GM12878 (cell line): ENCODE data around the gene AFAP1. TPM values are rescaled to one million over a fixed set of nuclear protein-coding genes. Genes with fewer than 3 reads are reported as not detected.

Experiments
- ATAC-seq: fragments of 200-7000 bp; cut with Tn5 transposase; 3 replicates; pipeline ENCODE4 v1.9.1; 2020; ENCODE audit warnings: mild to moderate bottlenecking, moderate library complexity
- BruUV-seq: library from RNA; stranded (reverse); fragments of 400-500 nt; replicated peaks from 2 replicates; lab custom pipeline; 2021; lab: Mats Ljungman, UMichigan
- CTCF ChIA-PET: fragments of 300-600 bp; sonication (Branson Sonifier 250); formaldehyde crosslinking; extraction: SDS; loops from one replicate; lab custom pipeline; 2021; ENCODE audit warnings: inconsistent platforms; lab: Yijun Ruan, JAX
- POLR2A ChIA-PET: fragments of 350-600 bp; formaldehyde crosslinking; extraction: SDS; loops from one replicate; lab custom pipeline; 2021; ENCODE audit warnings: inconsistent platforms; lab: Charles Lee
- RAD21 ChIA-PET: fragments of 300-600 bp; sonication (Branson Sonifier 250); formaldehyde crosslinking; loops from one replicate; lab custom pipeline; 2023; ENCODE audit warnings: antibody characterized with exemption; ENCODE audit not compliant: unreplicated experiment; lab: Charles Lee
- SMC1A ChIA-PET: fragments of 300-600 bp; sonication (Branson Sonifier 250); formaldehyde crosslinking; loops from one replicate; lab custom pipeline; 2023; ENCODE audit not compliant: unreplicated experiment, uncharacterized antibody; lab: Charles Lee
- DNase-seq: peaks from one replicate; pipeline ENCODE4 v3.0.0-alpha.2; 2011; ENCODE audit warnings: low read depth, low spot score
- FAIRE-seq: peaks from 3 replicates; lab custom pipeline; 2011; peaks lifted over from hg19 to GRCh38; lab: Jason Lieb, UNC
- H2AFZ ChIP-seq: 2 replicates; pipeline ENCODE4 v1.6.0; 2011; ENCODE audit warnings: low read depth, low read length, control low read depth; ENCODE audit not compliant: control insufficient read depth
- H3K27ac ChIP-seq: 2 replicates; pipeline ENCODE4 v1.5.1; 2011; ENCODE audit warnings: control low read depth; ENCODE audit not compliant: control insufficient read depth, insufficient read depth
- H3K27me3 ChIP-seq, 2 experiments: replicated peaks in 1 of 2; 2 replicates each; pipeline versions ENCODE4 v1.6.0 to v1.6.1; 2011; ENCODE audit warnings: low read length in 1 of 2; ENCODE audit not compliant: control insufficient read depth in 2 of 2, insufficient read depth in 2 of 2
- H3K36me3 ChIP-seq, 2 experiments: 2 replicates each; pipeline ENCODE4 v1.5.1; 2011; ENCODE audit warnings: low read length in 1 of 2; ENCODE audit not compliant: control insufficient read depth in 2 of 2, insufficient read depth in 2 of 2
- H3K4me1 ChIP-seq: 2 replicates; pipeline ENCODE4 v1.6.1; 2011; ENCODE audit warnings: mild to moderate bottlenecking, low read length, moderate library complexity, mixed read lengths; ENCODE audit not compliant: control insufficient read depth, insufficient read depth
- H3K4me2 ChIP-seq: 2 replicates; pipeline ENCODE4 v1.6.0; 2011; ENCODE audit warnings: control low read depth; ENCODE audit not compliant: control insufficient read depth, insufficient read depth
- H3K4me3 ChIP-seq: fragments of 200-600 bp; sonication (generic); 2 replicates; pipeline ENCODE4 v1.5.1; 2016
- H3K79me2 ChIP-seq: 2 replicates; pipeline ENCODE4 v1.6.0; 2011; ENCODE audit warnings: low read length; ENCODE audit not compliant: control insufficient read depth, insufficient read depth
- H3K9ac ChIP-seq: 2 replicates; pipeline ENCODE4 v1.8.0; 2011; ENCODE audit warnings: low read length, control low read depth, mixed read lengths; ENCODE audit not compliant: control insufficient read depth, insufficient read depth
- H3K9me3 ChIP-seq: replicated peaks from 3 replicates; pipeline ENCODE4 v1.5.1; 2011; ENCODE audit warnings: mild to moderate bottlenecking, low read length; ENCODE audit not compliant: control insufficient read depth, insufficient read depth
- H4K20me1 ChIP-seq: 2 replicates; pipeline ENCODE4 v1.6.0; 2011; ENCODE audit not compliant: control insufficient read depth, insufficient read depth
- BRCA1 ChIP-seq: IDR thresholded peaks from 2 replicates; pipeline ENCODE4 v1.6.1; 2011; ENCODE audit warnings: low read depth, low read length, improper control_type of control experiment
- E4F1 ChIP-seq: fragments of 450-650 bp; IDR thresholded peaks from 2 replicates; pipeline ENCODE4 v1.6.1; 2018; ENCODE audit warnings: borderline replicate concordance, mild to moderate bottlenecking; ENCODE audit not compliant: partially characterized antibody
- FOXM1 ChIP-seq: IDR thresholded peaks from 2 replicates; pipeline ENCODE4 v1.6.1; 2012; ENCODE audit warnings: low read depth, mild to moderate bottlenecking, inconsistent platforms, low read length, moderate library complexity
- LARP7 ChIP-seq: fragments of 450-650 bp; IDR thresholded peaks from 2 replicates; pipeline ENCODE4 v1.6.1; 2017; ENCODE audit warnings: mild to moderate bottlenecking
- MTA2 ChIP-seq: fragments of 450-650 bp; IDR thresholded peaks from 2 replicates; pipeline ENCODE4 v1.6.1; 2016; ENCODE audit warnings: low read depth, mild to moderate bottlenecking, moderate library complexity
- NR2F1 ChIP-seq: fragments of 450-650 bp; conservative IDR thresholded peaks from 2 replicates; pipeline ENCODE4 v1.6.1; 2017; ENCODE audit warnings: mild to moderate bottlenecking
- NRF1 ChIP-seq: conservative IDR thresholded peaks from 2 replicates; pipeline ENCODE4 v1.6.1; 2011; ENCODE audit warnings: mild to moderate bottlenecking, low read depth, low read length, improper control_type of control experiment
- PAX5 ChIP-seq: IDR thresholded peaks from 2 replicates; pipeline ENCODE4 v1.6.1; 2011; ENCODE audit warnings: low read depth, low read length, borderline replicate concordance
- RUNX3 ChIP-seq: IDR thresholded peaks from 2 replicates; pipeline ENCODE4 v1.6.1; 2012; ENCODE audit warnings: low read length, inconsistent platforms
- STAT3 ChIP-seq: IDR thresholded peaks from 2 replicates; pipeline ENCODE4 v1.6.1; 2011; ENCODE audit warnings: low read depth, low read length, improper control_type of control experiment
- SUZ12 ChIP-seq: fragments of 200-600 bp; sonication (generic); IDR thresholded peaks from one replicate; pipeline ENCODE4 v1.6.1; 2018; ENCODE audit warnings: antibody characterized with exemption, mild to moderate bottlenecking; ENCODE audit not compliant: unreplicated experiment
- ZNF687 ChIP-seq: fragments of 450-650 bp; IDR thresholded peaks from 2 replicates; pipeline ENCODE4 v1.6.1; 2017; ENCODE audit warnings: mild to moderate bottlenecking, moderate library complexity
- WGBS: methylation state at CpG from one replicate; pipeline ENCODE4 v1.1.6; 2016; ENCODE audit warnings: low lambda C conversion rate; ENCODE audit not compliant: insufficient replicate concordance, insufficient coverage; ENCODE audit errors: missing lambda C conversion rate; 5-methylcytosine and 5-hydroxymethylcytosine counted together
- in situ Hi-C: fragments of 300-500 bp; cut with MboI; formaldehyde crosslinking; loops from 9 replicates; pipeline ENCODE4 v1.14.3; 2018; ENCODE audit warnings: mixed read lengths
- intact Hi-C: fragments of 100-400 bp; cut with micrococcal nuclease; formaldehyde crosslinking; loops from one replicate; pipeline ENCODE4 v1.14.2; 2022; ENCODE audit not compliant: unreplicated experiment
- polyA plus RNA-seq, 11 experiments: library from polyadenylated mRNA; depleted of rRNA in 4 of 11; unstranded in 6 of 11; stranded (reverse) in 5 of 11; fragments of >200 nt; fragmentation: Nextera tagmentation in 4 of 11; fragmentation: Illumina TruSeq in 1 of 11; extraction: Ambion mirVana in 4 of 11; extraction: Trizol in 1 of 11; gene quantifications; 1 replicate in 1 of 11; 2 replicates in 10 of 11; pipeline versions ENCODE4 v1.2.1 to v1.2.3, GENCODE V29; 2011 to 2016; ENCODE audit warnings: inconsistent platforms in 2 of 11, missing spikeins in 2 of 11, low read depth in 1 of 11
- total RNA-seq, 4 experiments: library from RNA; depleted of rRNA in 3 of 4; stranded (reverse); fragments of >200 nt in 3 of 4; fragmentation: Illumina TruSeq in 1 of 4; extraction: Trizol in 1 of 4; gene quantifications; 2 replicates each; pipeline versions ENCODE4 v1.2.1 to v1.2.3, GENCODE V29; 2013 to 2021
- TF ChIP-seq, protein P1 (sequence below): IDR thresholded peaks from 2 replicates; pipeline ENCODE4 v1.6.1; 2012; ENCODE audit warnings: low read depth, low read length, improper control_type of control experiment
- TF ChIP-seq, protein P2 (sequence below): fragments of 450-650 bp; IDR thresholded peaks from 2 replicates; pipeline ENCODE4 v1.6.1; 2017; ENCODE audit warnings: low read depth, mild to moderate bottlenecking, moderate library complexity

Gene AFAP1
- total and polyA plus RNA-seq, 10 of the 15 experiments (the other 5 are each of a cell fraction or from before 2014, with no cell fraction given): 0.02 to 0.23 (median 0.09) TPM; not detected in 1

GRCh38 chr4:7800410-7800809 is 139.3 kb downstream of the AFAP1 start:
- H3K9ac ChIP-seq: no peak overlapping the region
- no peak overlapping the region for H3K27ac ChIP-seq
- no peak overlapping the region for H3K4me3 ChIP-seq
- ATAC-seq: no peak
- no peaks in the 10 kb centered on the region for H3K36me3 ChIP-seq
- ChIA-PET POLR2A (no interaction called here), RAD21 (interaction anchor here (0.8 kb wide), 1 partner anchor 188 kb away, joined by 3 read pairs; no protein-coding TSS in a partner anchor), CTCF (interaction anchor here (0.5 to 3.3 kb wide), 6 partner anchors 8 to 187 kb away, joined by 3 to 27 read pairs (median 4); no protein-coding TSS in a partner anchor), SMC1A (no interaction called here)
- H4K20me1 ChIP-seq: no peaks in the 10 kb centered on the region
- BruUV-seq: no TSS peak
- FAIRE-seq: no peak
- in situ Hi-C loops (loop anchor here (5.0 kb wide), 2 partner anchors 33 to 187 kb away; no protein-coding TSS in a partner anchor), intact Hi-C loops (loop anchor here (5.0 kb wide), 2 partner anchors 377 to 608 kb away; partner anchors contain the start of gene SORCS2)
- DNase-seq: no peak
- H3K79me2 ChIP-seq: no peaks in the 10 kb centered on the region
- H3K9me3 ChIP-seq: no peaks in the 10 kb centered on the region; the same call in 2 of the 3 replicates
- H3K4me2 ChIP-seq: no peak overlapping the region
- 0 out of 4 replicates have a peak, but pooled peaks cover 0 to 3% of the 10 kb centered on the region in 2 experiments for H3K27me3 ChIP-seq
- no peaks in the 10 kb centered on the region for H3K4me1 ChIP-seq
- TF ChIP-seq LARP7 (no peak), PAX5 (no peak), NRF1 (no peak), STAT3 (no peak), E4F1 (no peak), RUNX3 (no peak), MTA2 (no peak), FOXM1 (no peak), BRCA1 (no peak), SUZ12 (no peak), ZNF687 (no peak), NR2F1 (no peak)
- TF ChIP-seq, protein P1, sequence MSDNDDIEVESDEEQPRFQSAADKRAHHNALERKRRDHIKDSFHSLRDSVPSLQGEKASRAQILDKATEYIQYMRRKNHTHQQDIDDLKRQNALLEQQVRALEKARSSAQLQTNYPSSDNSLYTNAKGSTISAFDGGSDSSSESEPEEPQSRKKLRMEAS: no peak
- TF ChIP-seq, protein P2, sequence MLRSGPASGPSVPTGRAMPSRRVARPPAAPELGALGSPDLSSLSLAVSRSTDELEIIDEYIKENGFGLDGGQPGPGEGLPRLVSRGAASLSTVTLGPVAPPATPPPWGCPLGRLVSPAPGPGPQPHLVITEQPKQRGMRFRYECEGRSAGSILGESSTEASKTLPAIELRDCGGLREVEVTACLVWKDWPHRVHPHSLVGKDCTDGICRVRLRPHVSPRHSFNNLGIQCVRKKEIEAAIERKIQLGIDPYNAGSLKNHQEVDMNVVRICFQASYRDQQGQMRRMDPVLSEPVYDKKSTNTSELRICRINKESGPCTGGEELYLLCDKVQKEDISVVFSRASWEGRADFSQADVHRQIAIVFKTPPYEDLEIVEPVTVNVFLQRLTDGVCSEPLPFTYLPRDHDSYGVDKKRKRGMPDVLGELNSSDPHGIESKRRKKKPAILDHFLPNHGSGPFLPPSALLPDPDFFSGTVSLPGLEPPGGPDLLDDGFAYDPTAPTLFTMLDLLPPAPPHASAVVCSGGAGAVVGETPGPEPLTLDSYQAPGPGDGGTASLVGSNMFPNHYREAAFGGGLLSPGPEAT: no peak
- WGBS: 64% methylated on average over 22 of the region's 22 CpGs
- no peak overlapping the region for H2AFZ ChIP-seq
